Liver (tissue), 9 donors: ENCODE data around the gene NRF1. TPM values are rescaled to one million over a fixed set of nuclear protein-coding genes. Genes with fewer than 3 reads are reported as not detected.

Experiments
- DNase-seq: peaks from one replicate; pipeline ENCODE4 v3.0.0-alpha.2; 2017; ENCODE audit warnings: low spot score
- H3K27ac ChIP-seq, 2 donors: one replicate each; pipeline ENCODE4 v1.7.0; 2013; ENCODE audit warnings: inconsistent platforms in 2 of 2, low read length in 2 of 2, control low read depth in 1 of 2, low read depth in 1 of 2, mild to moderate bottlenecking in 1 of 2
- H3K27me3 ChIP-seq, 4 donors: one replicate each; pipeline versions ENCODE4 v1.6.1 to v1.7.0; 2013; ENCODE audit warnings: low read length in 3 of 4, inconsistent platforms in 1 of 4, mild to moderate bottlenecking in 1 of 4, moderate library complexity in 1 of 4; ENCODE audit not compliant: control insufficient read depth in 4 of 4, insufficient read depth in 4 of 4
- H3K36me3 ChIP-seq, 4 donors: one replicate each; pipeline versions ENCODE4 v1.6.1 to v1.7.0; 2013; ENCODE audit warnings: low read length in 3 of 4, mild to moderate bottlenecking in 3 of 4, low read depth in 1 of 4, moderate library complexity in 1 of 4; ENCODE audit not compliant: control insufficient read depth in 4 of 4, insufficient read depth in 3 of 4
- H3K4me1 ChIP-seq, 4 donors: one replicate each; pipeline versions ENCODE4 v1.6.1 to v1.7.0; 2013; ENCODE audit warnings: low read length in 3 of 4, mild to moderate bottlenecking in 3 of 4, moderate library complexity in 1 of 4; ENCODE audit not compliant: control insufficient read depth in 4 of 4, insufficient read depth in 4 of 4
- H3K4me3 ChIP-seq, 3 donors: one replicate each; pipeline versions ENCODE4 v1.6.1 to v1.7.0; 2013; ENCODE audit warnings: low read length in 3 of 3, control low read depth in 1 of 3, low read depth in 1 of 3, mild to moderate bottlenecking in 1 of 3
- H3K9ac ChIP-seq, 2 donors: one replicate each; pipeline ENCODE4 v1.7.0; 2013; ENCODE audit warnings: low read length in 2 of 2, mild to moderate bottlenecking in 2 of 2, moderate library complexity in 2 of 2, control low read depth in 1 of 2, low read depth in 1 of 2
- H3K9me3 ChIP-seq, 4 donors: one replicate each; pipeline versions ENCODE4 v1.6.1 to v1.7.0; 2013; ENCODE audit warnings: low read length in 3 of 4; ENCODE audit not compliant: control insufficient read depth in 4 of 4
- ATF3 ChIP-seq: IDR thresholded peaks from 2 replicates; pipeline ENCODE4 v1.6.1; 2016; ENCODE audit warnings: antibody characterized with exemption
- CTCF ChIP-seq: fragments of 150-350 bp; IDR thresholded peaks from 2 replicates; pipeline ENCODE4 v1.5.1; 2017; ENCODE audit warnings: improper control_type of control experiment, low read depth, low read length; ENCODE audit not compliant: missing input control
- EGR1 ChIP-seq, 2 donors: IDR thresholded peaks; 2 replicates each; pipeline ENCODE4 v1.6.1; 2016 to 2018; ENCODE audit warnings: antibody characterized with exemption in 2 of 2, low read depth in 2 of 2
- FOXA1 ChIP-seq: IDR thresholded peaks from 2 replicates; pipeline ENCODE4 v1.6.1; 2016; ENCODE audit warnings: antibody characterized with exemption
- FOXA2 ChIP-seq: IDR thresholded peaks from 2 replicates; pipeline ENCODE4 v1.6.1; 2016; ENCODE audit warnings: antibody characterized with exemption
- GABPA ChIP-seq, 2 donors: IDR thresholded peaks in 1 of 2; conservative IDR thresholded peaks in 1 of 2; 2 replicates each; pipeline ENCODE4 v1.6.1; 2016; ENCODE audit warnings: antibody characterized with exemption in 2 of 2, mild to moderate bottlenecking in 1 of 2, moderate library complexity in 1 of 2
- HNF4A ChIP-seq, 2 donors: conservative IDR thresholded peaks; 2 replicates each; pipeline ENCODE4 v1.6.1; 2016; ENCODE audit warnings: antibody characterized with exemption in 2 of 2, mild to moderate bottlenecking in 2 of 2
- HNF4G ChIP-seq: IDR thresholded peaks from 2 replicates; pipeline ENCODE4 v1.6.1; 2016; ENCODE audit warnings: antibody characterized with exemption
- JUND ChIP-seq, 2 donors: IDR thresholded peaks; 2 replicates each; pipeline ENCODE4 v1.6.1; 2016; ENCODE audit warnings: antibody characterized with exemption in 2 of 2
- MAX ChIP-seq: IDR thresholded peaks from 2 replicates; pipeline ENCODE4 v1.6.1; 2016; ENCODE audit warnings: antibody characterized with exemption
- NR2F2 ChIP-seq: IDR thresholded peaks from 2 replicates; pipeline ENCODE4 v1.6.1; 2016; ENCODE audit warnings: antibody characterized with exemption
- RAD21 ChIP-seq, 2 donors: IDR thresholded peaks; 2 replicates each; pipeline ENCODE4 v1.6.1; 2016; ENCODE audit warnings: antibody characterized with exemption in 2 of 2, mild to moderate bottlenecking in 2 of 2
- REST ChIP-seq: IDR thresholded peaks from 2 replicates; pipeline ENCODE4 v1.6.1; 2016; ENCODE audit warnings: antibody characterized with exemption, mild to moderate bottlenecking
- SP1 ChIP-seq: IDR thresholded peaks from 2 replicates; pipeline ENCODE4 v1.6.1; 2018; ENCODE audit warnings: antibody characterized with exemption, mild to moderate bottlenecking
- TAF1 ChIP-seq: conservative IDR thresholded peaks from 2 replicates; pipeline ENCODE4 v1.6.1; 2016; ENCODE audit warnings: antibody characterized with exemption, mild to moderate bottlenecking
- YY1 ChIP-seq: IDR thresholded peaks from 2 replicates; pipeline ENCODE4 v1.6.1; 2016; ENCODE audit warnings: antibody characterized with exemption, mild to moderate bottlenecking
- WGBS: extraction: QIAGEN DNeasy Blood & Tissue Kit; methylation state at CpG from one replicate; pipeline ENCODE4 v1.1.7; 2013; 5-methylcytosine and 5-hydroxymethylcytosine counted together
- polyA plus RNA-seq, 2 donors: library from polyadenylated mRNA; stranded (reverse) in 1 of 2; unstranded in 1 of 2; fragments of 200-250 nt in 1 of 2; fragments of >200 nt in 1 of 2; fragmentation: Nextera tagmentation in 1 of 2; extraction: Ambion mirVana in 1 of 2; gene quantifications; one replicate each; pipeline versions ENCODE4 v1.2.1 to v1.2.3, GENCODE V29; 2013 to 2015
- total RNA-seq, 2 donors: library from RNA; depleted of rRNA; stranded (reverse); fragments of >200 nt; gene quantifications; one replicate each; pipeline ENCODE4 v1.2.3, GENCODE V29; 2014
- donor health status: healthy.
- donor health status: healthy.
- donor health status: healthy.
- donor health status: healthy.
- donor health status: healthy.

The NRF1 gene
- total and polyA plus RNA-seq, 4 donors: 1.3 to 14.8 (median 5.3) TPM

GRCh38 chr7:129610709-129611245, 743 bp upstream of the NRF1 start (continued):
- no peak for TF ChIP-seq REST
- TF ChIP-seq FOXA2: no peak

- under 1% methylated on average over 64 of the region's 64 CpGs for WGBS
- Histone ChIP-seq H3K4me1 (peaks cover 0 to 22% (median 9%) of the 10 kb centered on the region in 4 donors), H3K27me3 (no peaks in the 10 kb centered on the region), H3K4me3 (peak overlapping the region; percentile 76 to 96 (median 90)), H3K27ac (peak overlapping the region; percentile 94 to 97), H3K9me3 (no peaks in the 10 kb centered on the region), H3K9ac (peak overlapping the region; percentile 40 to 52), H3K36me3 (peaks cover 0 to 2% (median 0%) of the 10 kb centered on the region in 4 donors)
- TF ChIP-seq GABPA (IDR thresholded peaks at IDR 0.05 in 1 of 2, conservative IDR thresholded peaks at IDR 0.05 in 1 of 2) (no peak), RAD21 (IDR thresholded peaks at IDR 0.05) (peak; percentile 66 to 69), ATF3 (no peak), MAX (no peak), NR2F2 (no peak), CTCF (peak; percentile 38), EGR1 (IDR thresholded peaks at IDR 0.05; ENCODE audit: low read depth in 2 of 2) (no peak), FOXA2 (no peak), JUND (IDR thresholded peaks at IDR 0.05) (no peak), YY1 (no peak), SP1 (no peak), FOXA1 (no peak), TAF1 (no peak), HNF4G (no peak), REST (no peak), HNF4A (conservative IDR thresholded peaks at IDR 0.05) (no peak)
- DNase-seq: peak; percentile 59
Measured at GRCh38 chr7:129612112-129613015, 844 bp downstream of the NRF1 start.
